SK-N-SH (cell line): ENCODE measurements around the gene CD79A. TPM values are rescaled to one million over a fixed set of nuclear protein-coding genes. Genes with fewer than 3 reads are reported as not detected.

ENCODE experiments used
- CTCF ChIA-PET: fragments of 300-600, 350-600 bp; formaldehyde crosslinking; extraction: SDS; loops from one replicate; lab custom pipeline; 2021; lab: Yijun Ruan, JAX
- POLR2A ChIA-PET: fragments of 350-600 bp; sonication (Branson Sonifier 250); formaldehyde crosslinking; extraction: SDS; loops from one replicate; lab custom pipeline; 2020; ENCODE audit warnings: antibody characterized with exemption, inconsistent platforms; lab: Yijun Ruan, JAX
- DNase-seq: peaks from one replicate; pipeline ENCODE4 v3.0.0; 2012
- H2AFZ ChIP-seq: fragments of 200-600 bp; sonication (generic); 2 replicates; pipeline ENCODE4 v1.8.1; 2016; ENCODE audit warnings: antibody characterized with exemption, mild to moderate bottlenecking, low read depth
- H3F3A ChIP-seq: fragments of 200-600 bp; sonication (generic); replicated peaks from 2 replicates; pipeline ENCODE3; 2016; ENCODE audit warnings: antibody characterized with exemption, mild to moderate bottlenecking; ENCODE audit not compliant: insufficient read depth
- H3K27ac ChIP-seq, 2 experiments: fragments of 200-500 bp in 1 of 2; fragments of 200-600 bp in 1 of 2; sonication (Bioruptor generic) in 1 of 2; sonication (generic), shearing (Covaris generic) in 1 of 2; 2 replicates each; pipeline versions ENCODE4 v1.5.1 to v1.6.1; 2014 to 2016; ENCODE audit warnings: low read depth in 2 of 2, inconsistent platforms in 1 of 2, low read length in 1 of 2, mild to moderate bottlenecking in 1 of 2, mixed read lengths in 1 of 2
- H3K27me3 ChIP-seq: fragments of 200-600 bp; sonication (generic), shearing (Covaris generic); 2 replicates; pipeline ENCODE4 v1.6.1; 2016; ENCODE audit warnings: mixed run types; ENCODE audit not compliant: insufficient read depth
- H3K36me3 ChIP-seq, 2 experiments: fragments of 200-500 bp in 1 of 2; fragments of 200-600 bp in 1 of 2; sonication (Bioruptor generic) in 1 of 2; sonication (generic) in 1 of 2; replicated peaks in 1 of 2; 2 replicates each; pipeline versions ENCODE3 to v1.5.1; 2014 to 2016; ENCODE audit warnings: low read length in 1 of 2, mild to moderate bottlenecking in 1 of 2; ENCODE audit not compliant: insufficient read depth in 2 of 2, control insufficient read depth in 1 of 2
- H3K4me1 ChIP-seq, 2 experiments: fragments of 200-500 bp in 1 of 2; fragments of 200-600 bp in 1 of 2; sonication (Bioruptor generic) in 1 of 2; sonication (generic), shearing (Covaris generic) in 1 of 2; 2 replicates each; pipeline versions ENCODE4 v1.5.1 to v1.6.1; 2014 to 2016; ENCODE audit warnings: low read depth in 1 of 2, low read length in 1 of 2, mixed run types in 1 of 2; ENCODE audit not compliant: insufficient read depth in 2 of 2, control insufficient read depth in 1 of 2
- H3K4me2 ChIP-seq: fragments of 200-600 bp; sonication (generic), shearing (Covaris generic); 2 replicates; pipeline ENCODE4 v1.6.1; 2017; ENCODE audit warnings: mixed run types
- H3K4me3 ChIP-seq, 2 experiments: fragments of 200-500 bp in 1 of 2; fragments of 200-600 bp in 1 of 2; sonication (Bioruptor generic) in 1 of 2; sonication (generic), shearing (Covaris generic) in 1 of 2; 2 replicates each; pipeline versions ENCODE4 v1.5.1 to v1.8.1; 2014 to 2016; ENCODE audit warnings: low read depth in 2 of 2, inconsistent platforms in 1 of 2, low read length in 1 of 2, mild to moderate bottlenecking in 1 of 2, mixed read lengths in 1 of 2, moderate library complexity in 1 of 2
- H3K79me2 ChIP-seq: fragments of 200-600 bp; sonication (generic); 2 replicates; pipeline ENCODE4 v1.8.1; 2017; ENCODE audit warnings: mild to moderate bottlenecking; ENCODE audit not compliant: insufficient read depth
- H3K9ac ChIP-seq: fragments of 200-600 bp; sonication (generic); 2 replicates; pipeline ENCODE4 v1.6.1; 2017; ENCODE audit warnings: mixed run types
- H3K9me2 ChIP-seq: fragments of 200-600 bp; sonication (generic); 2 replicates; pipeline ENCODE4 v1.6.1; 2017; ENCODE audit warnings: mixed run types
- H3K9me3 ChIP-seq: fragments of 200-600 bp; sonication (generic); 2 replicates; pipeline ENCODE4 v1.6.1; 2017; ENCODE audit warnings: mixed run types, mild to moderate bottlenecking, moderate library complexity
- H4K20me1 ChIP-seq: fragments of 200-600 bp; sonication (generic); 2 replicates; pipeline ENCODE4 v1.6.1; 2017; ENCODE audit warnings: mild to moderate bottlenecking, mixed run types; ENCODE audit not compliant: insufficient read depth
- CHD2 ChIP-seq: fragments of 150-350 bp; IDR thresholded peaks from 2 replicates; pipeline ENCODE4 v1.6.1; 2018; ENCODE audit warnings: low read length; ENCODE audit not compliant: partially characterized antibody
- ELF1 ChIP-seq: IDR thresholded peaks from 2 replicates; pipeline ENCODE4 v1.4.0; 2012
- FOXJ3 ChIP-seq: sonication (generic); formaldehyde crosslinking; IDR thresholded peaks from 2 replicates; pipeline ENCODE4 v1.5.1; 2020; ENCODE audit warnings: mild to moderate bottlenecking, missing genetic modification reagents
- MEF2A ChIP-seq: IDR thresholded peaks from 2 replicates; pipeline ENCODE4 v1.4.0; 2012; ENCODE audit warnings: low read depth, borderline replicate concordance
- MXI1 ChIP-seq: IDR thresholded peaks from 2 replicates; pipeline ENCODE4 v1.6.1; 2012; ENCODE audit warnings: mild to moderate bottlenecking, low read depth, low read length, improper control_type of control experiment
- RAD21 ChIP-seq: IDR thresholded peaks from 2 replicates; pipeline ENCODE4 v1.6.1; 2012; ENCODE audit warnings: mild to moderate bottlenecking, low read length
- RXRA ChIP-seq: IDR thresholded peaks from 2 replicates; pipeline ENCODE4 v1.4.0; 2012; ENCODE audit warnings: low read depth, mild to moderate bottlenecking, borderline replicate concordance
- SMC3 ChIP-seq: IDR thresholded peaks from 2 replicates; pipeline ENCODE4 v1.6.1; 2012; ENCODE audit warnings: low read depth, low read length, improper control_type of control experiment
- TAF1 ChIP-seq: IDR thresholded peaks from 2 replicates; pipeline ENCODE4 v1.6.1; 2012; ENCODE audit warnings: low read depth, mild to moderate bottlenecking, low read length, moderate library complexity, borderline replicate concordance
- TCF12 ChIP-seq: IDR thresholded peaks from 2 replicates; pipeline ENCODE4 v1.4.0; 2012
- WGBS: methylation state at CpG from one replicate; pipeline ENCODE4 v1.1.6; 2017; ENCODE audit warnings: low lambda C conversion rate; 5-methylcytosine and 5-hydroxymethylcytosine counted together
- polyA plus RNA-seq, 3 experiments: library from polyadenylated mRNA; depleted of rRNA; stranded (reverse); fragments of >200 nt; gene quantifications; 2 replicates each; pipeline ENCODE4 v1.2.3, GENCODE V29; 2012
- TF ChIP-seq, protein P1 (sequence below): IDR thresholded peaks from 2 replicates; pipeline ENCODE4 v1.4.0; 2012; ENCODE audit warnings: low read depth

CD79A gene
- polyA plus RNA-seq, 1 of the 3 experiments (the other 2 are of a cell fraction): 0.20 TPM

DNA sequence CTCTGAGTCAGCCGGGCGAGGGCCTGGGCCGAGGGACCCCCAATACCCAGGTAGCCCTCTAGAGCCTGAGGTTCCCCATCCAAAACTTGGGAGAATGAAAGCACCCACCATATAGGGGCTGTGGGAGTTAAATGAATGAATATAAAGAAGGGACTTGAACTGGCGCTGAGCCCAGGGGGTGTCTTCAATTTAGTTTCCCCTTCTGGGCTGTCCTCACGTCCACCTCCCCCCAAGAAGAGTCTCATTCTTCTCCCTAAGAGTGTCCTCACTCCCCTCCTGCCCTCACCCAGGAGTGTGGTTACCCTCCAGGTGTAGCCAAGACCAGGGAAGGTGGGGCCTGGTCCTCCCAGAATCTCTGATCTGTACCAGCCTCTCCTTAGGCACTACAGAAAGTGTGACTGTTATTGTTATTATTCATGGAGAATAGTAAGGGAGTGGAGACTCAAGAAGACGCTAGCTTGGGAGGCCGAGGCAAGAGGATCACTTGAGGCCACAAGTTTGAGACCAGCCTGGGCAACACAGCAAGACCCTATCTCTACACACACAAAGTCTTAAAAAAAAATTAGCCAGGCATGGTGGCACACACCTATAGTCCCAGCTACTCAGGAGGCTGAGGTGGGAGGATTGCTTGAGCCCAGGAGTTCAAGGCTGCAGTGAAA is 2.7 kb downstream of the CD79A start:
- CTCF ChIA-PET: no interaction called here
- H3F3A ChIP-seq: peaks cover 16% of the 10 kb centered on the region
- no peaks in the 10 kb centered on the region for H3K27me3 ChIP-seq
- H3K4me2 ChIP-seq: no peak overlapping the region
- no peak for TF ChIP-seq TAF1
- TF ChIP-seq, protein P1, sequence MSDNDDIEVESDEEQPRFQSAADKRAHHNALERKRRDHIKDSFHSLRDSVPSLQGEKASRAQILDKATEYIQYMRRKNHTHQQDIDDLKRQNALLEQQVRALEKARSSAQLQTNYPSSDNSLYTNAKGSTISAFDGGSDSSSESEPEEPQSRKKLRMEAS: no peak
- TF ChIP-seq RAD21: no peak
- no peak for TF ChIP-seq TCF12
- TF ChIP-seq CHD2: no peak
- TF ChIP-seq FOXJ3 (CRISPR knock-in tag): no peak
- no peak for TF ChIP-seq SMC3
- TF ChIP-seq RXRA: no peak
- no peak for TF ChIP-seq ELF1
- no peak overlapping the region for H3K27ac ChIP-seq
- H3K9ac ChIP-seq: no peak overlapping the region
- H3K9me3 ChIP-seq: no peaks in the 10 kb centered on the region
- peaks cover 0 to 13% of the 10 kb centered on the region in 2 experiments; a peak in 2 of 4 replicates for H3K4me1 ChIP-seq
- WGBS: 73% methylated on average over 7 of the region's 7 CpGs
- POLR2A ChIA-PET: no interaction called here
- DNase-seq: no peak
- no peaks in the 10 kb centered on the region for H3K9me2 ChIP-seq
- no peak overlapping the region for H2AFZ ChIP-seq
- peaks cover 2% of the 10 kb centered on the region for H4K20me1 ChIP-seq
- no peak overlapping the region for H3K4me3 ChIP-seq
- no peaks in the 10 kb centered on the region for H3K36me3 ChIP-seq
- peaks cover 6% of the 10 kb centered on the region for H3K79me2 ChIP-seq

DNA sequence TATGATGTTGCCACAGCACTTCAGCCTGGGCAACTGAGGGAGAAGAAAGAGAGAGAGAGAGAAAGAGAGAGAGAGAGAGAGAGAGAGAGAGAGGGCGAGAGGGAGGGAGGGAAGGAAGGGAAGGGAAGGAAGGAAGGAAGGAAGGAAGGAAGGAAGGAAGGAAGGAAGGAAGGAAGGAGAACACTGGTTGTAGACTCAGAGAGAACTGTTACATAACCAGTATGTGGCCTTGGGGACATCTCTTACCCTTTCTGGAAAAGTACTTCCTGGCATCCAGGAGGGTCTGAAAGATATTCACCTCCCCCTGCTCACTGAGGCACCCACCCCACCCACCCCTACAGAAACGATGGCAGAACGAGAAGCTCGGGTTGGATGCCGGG is 3.2 kb downstream of the CD79A start:
- H4K20me1 ChIP-seq: peaks cover 5% of the 10 kb centered on the region
- no peak overlapping the region for H3K4me3 ChIP-seq
- H3K27me3 ChIP-seq: no peaks in the 10 kb centered on the region
- 78% methylated on average over 5 of the region's 5 CpGs for WGBS
- H3K4me2 ChIP-seq: no peak overlapping the region
- no peak for DNase-seq
- peaks cover 13% of the 10 kb centered on the region for H3F3A ChIP-seq
- POLR2A ChIA-PET: interaction anchor here (1.1 kb wide), 1 partner anchor 20 kb away, joined by 3 read pairs; the partner anchor contains the start of gene RPS19
- H3K9me3 ChIP-seq: no peaks in the 10 kb centered on the region
- H3K79me2 ChIP-seq: peaks cover 12% of the 10 kb centered on the region
- no peak overlapping the region for H2AFZ ChIP-seq
- CTCF ChIA-PET: interaction anchor here (0.9 kb wide), 1 partner anchor 148 kb away, joined by 3 read pairs; no protein-coding TSS in a partner anchor
- H3K27ac ChIP-seq: no peak overlapping the region
- H3K4me1 ChIP-seq: peaks cover 0 to 16% of the 10 kb centered on the region in 2 experiments; a peak in 2 of 4 replicates
- H3K9me2 ChIP-seq: no peaks in the 10 kb centered on the region
- no peak overlapping the region for H3K9ac ChIP-seq
- TF ChIP-seq MXI1 (no peak), MEF2A (no peak)
- TF ChIP-seq, all 33 proteins: peak for 0
- no peaks in the 10 kb centered on the region for H3K36me3 ChIP-seq
